Pons (tissue), 1 donor: Measurements from ENCODE around the gene PHF10.

Experiments
- DNase-seq: peaks from one replicate; pipeline ENCODE4 v3.0.0-alpha.2; 2016; ENCODE audit warnings: low spot score

Gene PHF10

GRCh38 chr6:169677096-169677495 lies 47.2 kb downstream of the PHF10 start:
- no peak for DNase-seq

DNA sequence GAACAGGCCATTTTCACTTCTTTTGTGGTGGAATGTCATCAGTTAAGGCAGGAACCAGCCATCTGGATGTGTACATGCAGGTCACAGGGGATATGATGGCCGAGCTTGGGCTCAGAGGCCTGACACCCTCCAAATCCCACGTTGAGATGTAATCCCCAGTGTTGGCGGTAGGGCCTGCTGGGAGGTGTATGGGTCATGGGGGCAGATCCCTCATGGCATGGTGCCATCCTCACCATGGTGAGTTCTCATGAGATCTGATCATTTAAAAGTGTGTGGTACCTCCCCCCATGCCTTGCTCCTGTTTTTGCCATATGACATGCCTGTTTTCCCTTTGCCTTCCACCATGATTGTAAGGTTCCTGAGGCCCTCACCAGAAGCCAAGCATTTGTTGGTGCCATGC lies 49.3 kb downstream of the PHF10 start:
- no peak for DNase-seq

- DNase-seq: no peak
These were observed 52.7 kb downstream of the PHF10 start for GRCh38 chr6:169671563-169671962.

GRCh38 chr6:169669889-169670288 lies 54.4 kb downstream of the PHF10 start:
- DNase-seq: peak; percentile 20

DNA sequence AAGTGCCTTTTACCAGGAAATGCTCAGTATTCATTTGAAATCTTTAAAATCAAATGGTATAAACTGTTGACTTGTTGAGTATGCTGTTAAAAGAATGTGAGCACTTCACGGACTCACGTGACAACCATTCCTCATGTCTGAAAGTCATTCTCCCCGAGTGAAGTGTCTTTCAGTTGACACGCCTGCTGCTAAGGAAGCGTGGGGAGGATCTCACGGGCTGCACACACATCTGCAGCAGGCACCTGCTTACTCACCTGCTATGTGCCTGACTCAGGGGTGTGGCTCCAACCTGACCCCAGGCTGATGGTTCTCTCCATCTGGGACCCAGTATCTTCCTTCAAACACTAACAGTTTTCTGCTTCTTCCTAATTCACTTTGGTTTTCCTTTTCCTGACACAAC lies 55.2 kb downstream of the PHF10 start:
- DNase-seq: no peak

- DNase-seq: no peak
These were observed 56.0 kb downstream of the PHF10 start for GRCh38 chr6:169668203-169668847.

GRCh38 chr6:169667716-169668115 lies 56.6 kb downstream of the PHF10 start:
- no peak for DNase-seq

DNA sequence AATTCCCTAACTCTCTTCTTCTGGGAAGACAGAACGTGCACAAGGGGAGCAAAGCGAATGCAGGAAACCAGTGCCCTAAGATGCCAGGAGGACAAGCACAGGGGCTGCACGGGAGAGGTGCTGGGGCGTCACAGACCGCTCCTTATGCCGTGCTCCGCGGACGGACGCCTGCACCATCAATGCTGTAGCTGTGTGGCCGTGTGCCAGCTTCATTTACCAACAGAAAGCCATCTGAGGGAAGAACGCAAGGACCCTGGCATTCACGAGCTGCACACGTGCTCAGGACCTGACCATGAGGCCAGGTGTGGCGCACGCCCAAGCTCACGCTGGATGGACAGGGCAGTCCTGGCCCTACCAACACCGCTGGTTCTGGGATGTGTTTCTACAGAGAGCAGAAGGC lies 57.9 kb downstream of the PHF10 start:
- DNase-seq: no peak

DNA sequence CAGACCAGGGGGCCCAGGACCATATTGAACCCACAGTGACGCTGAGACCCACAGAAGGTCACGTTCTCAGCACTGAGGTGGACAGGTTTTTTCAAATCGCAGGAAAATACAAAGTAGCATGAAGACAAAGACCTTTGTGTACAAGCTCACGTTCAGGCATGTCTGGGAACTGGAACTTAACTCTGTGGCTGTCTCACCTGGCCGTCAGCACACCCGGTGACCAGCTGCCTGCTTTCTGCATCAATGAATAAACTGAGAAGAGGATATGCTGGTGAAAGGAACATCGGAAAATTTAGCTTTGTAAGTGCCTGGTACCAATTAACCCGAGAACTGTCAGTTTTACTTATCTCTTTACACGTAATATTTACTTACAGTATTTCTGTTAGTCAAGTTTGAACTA lies 59.0 kb downstream of the PHF10 start:
- DNase-seq: no peak

GRCh38 chr6:169664227-169664626 lies 60.1 kb downstream of the PHF10 start:
- DNase-seq: no peak

- DNase-seq: no peak
These were observed 60.8 kb downstream of the PHF10 start for GRCh38 chr6:169663468-169663867.

- DNase-seq: no peak
These were observed 62.9 kb downstream of the PHF10 start for GRCh38 chr6:169661391-169661756.

- DNase-seq: no peak
These were observed 63.4 kb downstream of the PHF10 start for GRCh38 chr6:169660751-169661390.

DNA sequence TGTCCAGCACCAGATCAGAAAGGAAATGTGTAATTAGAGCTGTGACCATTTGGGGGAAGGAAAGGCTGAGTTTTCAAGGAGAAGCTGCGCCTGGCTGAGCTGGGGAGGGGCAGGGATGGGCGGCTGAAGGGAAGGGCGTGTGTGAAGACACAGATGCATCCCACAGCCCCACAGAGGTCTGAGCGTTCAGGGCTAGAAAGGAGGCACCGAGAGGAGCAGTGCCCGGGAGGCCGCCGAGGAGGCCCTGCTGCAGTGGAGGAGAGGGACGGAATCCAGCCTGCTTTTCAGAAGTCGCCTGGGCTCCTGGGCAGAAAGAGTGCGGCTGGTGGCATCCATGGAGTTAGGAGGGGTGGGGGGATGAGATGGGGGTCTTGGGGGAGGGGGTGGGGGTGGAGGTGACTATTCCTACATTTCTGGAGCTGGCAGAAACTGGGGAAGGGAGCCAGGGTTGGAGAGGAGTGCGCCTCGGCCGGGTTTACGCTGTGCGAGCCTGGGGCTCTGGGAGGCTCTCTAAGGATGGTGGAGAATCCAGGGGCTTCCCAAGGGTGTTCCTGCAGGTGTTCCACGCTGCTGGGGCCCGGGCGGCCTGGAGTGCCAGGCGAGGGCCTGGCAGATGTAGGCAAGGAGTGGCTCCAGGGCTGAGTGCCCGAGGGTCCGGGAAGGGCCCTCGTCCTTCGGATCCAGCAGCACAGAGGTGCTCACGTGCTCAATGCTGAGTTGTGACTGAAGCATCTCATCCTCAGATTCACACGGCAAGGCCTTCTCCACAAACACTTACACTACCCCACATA lies 64.3 kb downstream of the PHF10 start:
- no peak for DNase-seq

GRCh38 chr6:169657284-169657610 lies 67.1 kb downstream of the PHF10 start:
- DNase-seq: no peak

DNA sequence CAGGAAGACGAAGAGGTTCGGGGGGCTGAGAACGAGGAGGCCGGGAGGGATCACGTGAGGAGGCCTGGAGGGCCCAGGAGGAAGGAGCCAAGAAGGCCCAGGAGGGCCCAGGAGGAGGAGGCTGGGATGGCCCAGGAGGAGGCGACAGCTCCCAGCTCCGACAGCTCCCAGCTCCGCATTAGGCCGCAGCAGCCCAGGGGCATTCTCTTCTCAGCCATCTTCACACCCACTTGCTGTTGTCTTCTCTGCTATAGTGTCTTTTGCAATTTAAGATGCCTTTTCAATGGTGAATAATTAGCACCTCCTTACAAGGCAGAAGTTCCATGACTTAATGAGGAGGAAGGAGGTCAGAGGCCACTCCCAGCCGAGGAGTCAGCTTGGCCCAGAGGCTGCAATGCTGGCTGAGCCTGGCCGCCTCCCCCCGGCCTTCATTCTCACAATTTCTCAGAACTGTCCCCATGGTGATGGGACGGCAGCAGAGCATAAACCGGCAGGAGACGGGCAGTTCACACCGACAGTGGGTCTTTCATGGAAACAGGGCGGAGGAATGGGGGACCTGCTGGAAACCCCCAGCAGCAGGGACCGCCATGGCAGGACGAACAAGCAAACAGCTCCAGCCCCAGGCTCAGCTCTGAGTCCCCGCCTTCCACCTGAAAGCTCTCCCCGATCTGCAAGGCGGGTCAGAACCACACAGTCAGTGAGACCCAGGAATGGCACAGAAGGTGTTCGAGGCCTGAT lies 67.6 kb downstream of the PHF10 start:
- no peak for DNase-seq

GRCh38 chr6:169654598-169655391 lies 69.5 kb downstream of the PHF10 start:
- DNase-seq: peak; percentile 58
